Measurements from ENCODE around the gene LRIG3.

LRIG3 gene

DNA sequence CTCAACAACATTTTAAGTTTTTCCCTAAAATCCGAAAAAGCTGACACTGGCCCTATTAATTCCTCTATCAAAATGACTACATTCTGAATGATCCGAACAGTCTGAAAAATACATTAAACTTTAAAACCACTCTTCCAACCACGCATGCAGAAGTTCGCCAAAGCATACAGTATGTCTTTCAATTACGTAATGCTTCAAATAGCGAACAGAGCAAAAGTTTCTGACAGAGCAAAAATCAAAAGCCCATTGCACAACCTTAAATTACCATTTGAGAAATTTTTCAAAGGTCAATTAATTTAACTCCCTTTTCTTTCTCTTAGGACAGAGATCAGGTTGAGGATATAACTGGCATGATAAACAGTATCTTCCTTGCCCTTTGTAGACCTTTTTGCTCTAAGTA is 33.2 kb downstream of the LRIG3 start:
- no peak for DNase-seq (ENCODE audit: low spot score)
- no peak for TF ChIP-seq CTCF (IDR thresholded peaks at IDR 0.05; ENCODE audit: extremely low read depth, missing control alignments)

- DNase-seq (ENCODE audit: low spot score): no peak
- no peak for TF ChIP-seq CTCF (IDR thresholded peaks at IDR 0.05; ENCODE audit: extremely low read depth, missing control alignments)
Observed at GRCh38 chr12:58886474-58886873, 33.8 kb downstream of the LRIG3 start.

- no peak for TF ChIP-seq CTCF (IDR thresholded peaks at IDR 0.05; ENCODE audit: extremely low read depth, missing control alignments)
- no peak for DNase-seq (ENCODE audit: low spot score)
Observed at GRCh38 chr12:58884916-58885315, 35.4 kb downstream of the LRIG3 start.

DNA sequence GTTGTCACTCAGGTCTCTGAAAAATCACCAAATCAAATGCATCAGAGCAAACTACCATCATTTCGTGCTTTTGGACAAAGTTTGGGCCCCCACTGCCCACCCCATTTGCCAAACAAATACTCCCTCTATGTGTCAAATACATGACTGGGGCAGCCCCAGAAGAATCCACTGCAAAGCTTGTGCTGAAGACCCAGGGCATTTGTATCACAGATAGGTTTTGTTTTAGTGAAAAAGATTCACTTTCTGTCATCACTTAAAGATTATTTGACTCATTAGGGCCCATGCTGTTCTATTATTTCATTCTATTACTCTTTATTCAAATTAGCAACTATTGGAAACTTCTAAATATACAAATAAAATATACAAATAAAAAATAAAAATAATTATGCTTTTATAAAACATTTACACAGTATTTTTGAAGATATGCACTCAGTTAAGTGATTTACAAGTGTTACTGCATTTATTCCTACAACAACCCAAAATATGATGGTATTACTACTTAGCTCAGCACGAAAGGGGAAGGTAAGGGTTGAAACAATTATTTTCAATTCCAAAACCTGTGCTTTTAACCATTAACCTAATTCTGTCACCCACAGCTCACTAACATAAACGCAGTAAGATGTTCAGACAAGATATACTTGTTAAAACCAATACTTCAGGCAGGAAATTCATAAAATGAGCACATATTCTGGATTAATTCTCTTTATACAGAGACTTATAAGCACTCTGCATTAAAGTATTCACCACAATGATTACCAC is 36.5 kb downstream of the LRIG3 start:
- DNase-seq (ENCODE audit: low spot score): no peak

DNA sequence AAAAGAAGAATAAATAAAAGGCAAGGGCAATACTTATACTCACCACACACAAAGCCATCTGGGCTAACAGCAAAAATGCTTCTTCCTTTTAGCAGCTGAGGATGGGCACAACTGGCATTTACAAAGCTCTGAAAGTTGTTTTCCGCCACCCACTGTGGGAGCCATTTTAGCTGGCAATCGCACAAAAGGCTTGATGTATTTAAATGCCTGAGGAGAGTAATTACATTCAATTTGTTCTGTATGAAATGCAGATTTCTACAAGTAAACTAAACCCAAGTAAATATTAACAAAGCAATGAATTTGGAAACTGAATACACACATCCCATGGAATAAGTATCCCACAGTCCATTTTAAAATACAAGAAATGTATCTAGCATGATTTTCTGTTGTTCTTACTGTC is 37.5 kb downstream of the LRIG3 start:
- DNase-seq (ENCODE audit: low spot score): no peak
- TF ChIP-seq CTCF (IDR thresholded peaks at IDR 0.05; ENCODE audit: extremely low read depth, missing control alignments): no peak

More for the DNA sequence above, 36.5 kb downstream of the LRIG3 start:
- TF ChIP-seq CTCF (IDR thresholded peaks at IDR 0.05; ENCODE audit: extremely low read depth, missing control alignments): no peak

DNA sequence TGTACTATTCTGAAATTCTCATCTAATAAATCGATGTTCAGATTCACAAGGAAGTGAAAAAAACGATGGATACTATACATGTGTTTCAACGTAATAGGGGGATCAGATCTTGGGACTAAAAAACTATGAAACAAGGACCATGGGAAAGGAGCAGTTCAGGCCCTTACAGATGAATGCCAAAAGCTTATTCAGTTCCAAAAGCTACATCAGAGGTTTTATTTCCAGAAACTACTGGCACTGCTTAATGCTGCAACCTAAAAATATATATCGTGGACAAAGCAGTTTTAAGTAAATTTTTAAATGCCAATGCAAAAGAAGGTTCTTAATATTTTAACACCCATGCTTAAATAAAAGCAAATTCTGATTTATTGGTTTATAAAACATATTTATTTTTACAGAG is 38.5 kb downstream of the LRIG3 start:
- no peak for TF ChIP-seq CTCF (IDR thresholded peaks at IDR 0.05; ENCODE audit: extremely low read depth, missing control alignments)
- no peak for DNase-seq (ENCODE audit: low spot score)

DNA sequence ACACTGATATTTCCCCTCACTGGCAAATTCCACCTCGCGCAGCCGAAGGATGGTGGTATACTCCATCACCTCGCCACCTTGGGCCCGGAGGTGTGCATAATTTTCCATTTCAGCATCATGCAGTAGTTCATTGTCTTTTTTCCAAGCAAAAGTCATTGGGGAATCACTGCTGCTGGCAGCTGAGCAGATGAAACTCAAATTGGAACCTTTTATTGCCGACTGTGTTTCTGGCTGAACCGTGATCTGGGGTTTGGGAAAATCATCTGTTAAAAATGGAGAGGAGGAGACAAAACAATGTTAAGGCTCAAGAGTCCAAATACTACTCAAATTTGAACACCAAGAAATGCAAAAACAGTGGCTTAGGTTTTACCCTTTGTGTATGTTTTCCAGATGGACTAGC is 39.7 kb downstream of the LRIG3 start:
- TF ChIP-seq CTCF (IDR thresholded peaks at IDR 0.05; ENCODE audit: extremely low read depth, missing control alignments): no peak
- DNase-seq (ENCODE audit: low spot score): no peak
